HepG2 (cell line): ENCODE measurements around the gene SNX21. TPM values are rescaled to one million over a fixed set of nuclear protein-coding genes. Genes with fewer than 3 reads are reported as not detected.

Experiments
- DR1 ChIP-seq: sonication (generic); formaldehyde crosslinking; IDR thresholded peaks from 2 replicates; pipeline ENCODE4 v1.8.0; 2021; ENCODE audit warnings: mild to moderate bottlenecking, missing genetic modification reagents, inconsistent platforms
- FIP1L1 ChIP-seq: fragments of 200-400 bp; formaldehyde crosslinking; IDR thresholded peaks from 2 replicates; pipeline ENCODE4 v1.6.1; 2018; ENCODE audit warnings: low read depth, mild to moderate bottlenecking, low read length, moderate library complexity, borderline replicate concordance; ENCODE audit not compliant: insufficient read depth
- GTF2F1 ChIP-seq: fragments of 150-350 bp; IDR thresholded peaks from 2 replicates; pipeline ENCODE4 v1.6.1; 2014; ENCODE audit warnings: low read length
- KDM3A ChIP-seq: IDR thresholded peaks from 2 replicates; pipeline ENCODE4 v1.6.1; 2018; ENCODE audit warnings: low read depth, missing compliant biosample characterization
- MED1 ChIP-seq: sonication (generic); formaldehyde crosslinking; IDR thresholded peaks from 2 replicates; pipeline ENCODE4 v1.4.0; 2020; ENCODE audit warnings: missing genetic modification reagents
- MXI1 ChIP-seq: IDR thresholded peaks from 3 replicates; pipeline ENCODE4 v1.6.1; 2012; ENCODE audit warnings: low read depth, low read length, inconsistent platforms, borderline replicate concordance
- SRSF9 ChIP-seq: fragments of 200-400 bp; formaldehyde crosslinking; IDR thresholded peaks from 2 replicates; pipeline ENCODE4 v1.6.1; 2018; ENCODE audit warnings: borderline replicate concordance, mild to moderate bottlenecking, low read depth, low read length; ENCODE audit not compliant: insufficient read depth, poor library complexity, severe bottlenecking
- THAP11 ChIP-seq: IDR thresholded peaks from 2 replicates; pipeline ENCODE4 v1.6.1; 2016; ENCODE audit warnings: missing biosample characterization, missing genetic modification reagents
- YY1 ChIP-seq: IDR thresholded peaks from 2 replicates; pipeline ENCODE4 v1.6.1; 2011; ENCODE audit warnings: low read length, low read depth, moderate library complexity, mild to moderate bottlenecking; ENCODE audit not compliant: insufficient read depth, insufficient replicate concordance
- ZBTB38 ChIP-seq: sonication (generic); formaldehyde crosslinking; IDR thresholded peaks from 2 replicates; pipeline ENCODE4 v1.5.1; 2020; ENCODE audit warnings: mild to moderate bottlenecking, missing genetic modification reagents
- ZNF263 ChIP-seq: sonication (generic); formaldehyde crosslinking; IDR thresholded peaks from 2 replicates; pipeline ENCODE4 v1.4.0; 2020; ENCODE audit warnings: missing genetic modification reagents
- ZNF883 ChIP-seq: sonication (generic); formaldehyde crosslinking; IDR thresholded peaks from 2 replicates; pipeline ENCODE4 v1.5.1; 2020; ENCODE audit warnings: mild to moderate bottlenecking, missing genetic modification reagents; ENCODE audit errors: not compliant biosample characterization
- polyA plus RNA-seq, 8 experiments: library from polyadenylated mRNA; depleted of rRNA in 3 of 8; stranded (reverse) in 7 of 8; unstranded in 1 of 8; fragments of >200 nt; fragmentation: Illumina TruSeq in 4 of 8; extraction: Trizol in 4 of 8; gene quantifications; 2 replicates each; pipeline versions ENCODE4 v1.2.1 to v1.2.3, GENCODE V29; 2011 to 2016; ENCODE audit warnings: low read depth in 4 of 8, missing spikeins in 1 of 8, mixed read lengths in 1 of 8; ENCODE audit not compliant: insufficient read depth in 1 of 8
- total RNA-seq, 5 experiments: library from RNA; depleted of rRNA; stranded (reverse); fragments of >200 nt; fragmentation: Illumina TruSeq; extraction: Trizol; gene quantifications; 2 replicates each; pipeline ENCODE4 v1.2.3, GENCODE V29; 2016; ENCODE audit warnings: low read depth in 1 of 5
- TF ChIP-seq, protein P1 (sequence below): sonication (generic); formaldehyde crosslinking; IDR thresholded peaks from 2 replicates; pipeline ENCODE4 v1.8.0; 2022; ENCODE audit warnings: mild to moderate bottlenecking, missing genetic modification reagents, moderate library complexity
- TF ChIP-seq, protein P2 (sequence below): sonication (generic); formaldehyde crosslinking; IDR thresholded peaks from 2 replicates; pipeline ENCODE4 v1.4.0; 2020; ENCODE audit warnings: missing genetic modification reagents, borderline replicate concordance
- TF ChIP-seq, protein P3 (sequence below): sonication (generic); formaldehyde crosslinking; IDR thresholded peaks from 2 replicates; pipeline ENCODE4 v1.5.1; 2020; ENCODE audit warnings: missing genetic modification reagents, mild to moderate bottlenecking, borderline replicate concordance
- TF ChIP-seq, protein P4 (sequence below): sonication (generic); formaldehyde crosslinking; IDR thresholded peaks from 2 replicates; pipeline ENCODE4 v1.5.0; 2020; ENCODE audit warnings: missing genetic modification reagents
- TF ChIP-seq, protein P5 (sequence below), 2 experiments: IDR thresholded peaks; 2 replicates each; pipeline ENCODE4 v1.6.1; 2011 to 2012; ENCODE audit warnings: low read length in 2 of 2, borderline replicate concordance in 1 of 2, low read depth in 1 of 2, mild to moderate bottlenecking in 1 of 2, moderate library complexity in 1 of 2

SNX21 gene
- total and polyA plus RNA-seq, 2 of the 13 experiments (the other 11 are each of a cell fraction or from before 2014, with no cell fraction given), result 7.7 to 12.8 TPM

DNA sequence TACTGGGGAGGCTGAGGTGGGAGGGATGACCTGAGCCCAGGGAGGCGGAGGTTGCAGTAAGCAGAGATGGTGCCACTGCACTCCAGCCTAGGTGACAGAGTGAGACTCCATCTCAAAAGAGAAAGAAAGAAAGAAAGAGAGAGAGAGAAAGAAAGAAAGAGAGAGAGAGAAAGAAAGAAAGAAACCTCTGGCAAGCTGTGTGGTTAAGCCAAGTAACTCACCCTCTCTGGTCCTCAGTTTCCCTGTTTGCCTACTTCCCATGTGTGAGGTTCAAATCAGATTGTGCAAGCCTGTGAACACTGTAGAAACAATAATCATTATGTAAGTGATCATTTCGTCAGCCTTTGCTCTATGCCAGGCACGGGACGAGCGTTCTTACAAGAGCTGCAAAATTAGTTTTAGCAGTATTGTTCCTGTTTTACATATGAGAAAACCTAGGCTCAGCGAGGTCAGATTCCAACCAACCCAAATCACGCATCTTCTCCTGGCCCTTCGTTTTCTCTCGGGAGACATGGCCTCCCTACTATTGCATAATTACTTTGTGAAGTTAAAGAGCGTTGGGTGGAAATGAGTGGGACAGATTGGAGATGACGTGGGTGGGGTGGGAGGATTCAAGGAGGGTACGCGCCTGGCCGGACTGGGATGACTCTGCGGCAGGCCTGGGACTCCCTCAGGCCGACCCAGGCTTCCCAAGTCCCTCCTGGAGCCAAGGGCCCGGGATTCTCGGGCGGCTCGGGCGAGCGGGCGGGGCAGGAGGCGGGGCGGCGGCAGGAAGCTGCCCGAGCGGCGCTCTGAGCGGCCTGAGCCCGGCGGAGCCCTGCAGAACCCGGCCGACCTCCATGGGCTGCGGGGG, at the start of gene SNX21 (continued):
- no peak; the same call in 1 of the 2 replicates for TF ChIP-seq KDM3A (CRISPR knock-in tag)
- TF ChIP-seq, protein P1, sequence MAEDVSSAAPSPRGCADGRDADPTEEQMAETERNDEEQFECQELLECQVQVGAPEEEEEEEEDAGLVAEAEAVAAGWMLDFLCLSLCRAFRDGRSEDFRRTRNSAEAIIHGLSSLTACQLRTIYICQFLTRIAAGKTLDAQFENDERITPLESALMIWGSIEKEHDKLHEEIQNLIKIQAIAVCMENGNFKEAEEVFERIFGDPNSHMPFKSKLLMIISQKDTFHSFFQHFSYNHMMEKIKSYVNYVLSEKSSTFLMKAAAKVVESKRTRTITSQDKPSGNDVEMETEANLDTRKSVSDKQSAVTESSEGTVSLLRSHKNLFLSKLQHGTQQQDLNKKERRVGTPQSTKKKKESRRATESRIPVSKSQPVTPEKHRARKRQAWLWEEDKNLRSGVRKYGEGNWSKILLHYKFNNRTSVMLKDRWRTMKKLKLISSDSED, result no peak
- peak; percentile 95 for TF ChIP-seq ZNF263 (CRISPR knock-in tag)
- TF ChIP-seq ZNF883 (CRISPR knock-in tag), result no peak
- TF ChIP-seq, protein P2, sequence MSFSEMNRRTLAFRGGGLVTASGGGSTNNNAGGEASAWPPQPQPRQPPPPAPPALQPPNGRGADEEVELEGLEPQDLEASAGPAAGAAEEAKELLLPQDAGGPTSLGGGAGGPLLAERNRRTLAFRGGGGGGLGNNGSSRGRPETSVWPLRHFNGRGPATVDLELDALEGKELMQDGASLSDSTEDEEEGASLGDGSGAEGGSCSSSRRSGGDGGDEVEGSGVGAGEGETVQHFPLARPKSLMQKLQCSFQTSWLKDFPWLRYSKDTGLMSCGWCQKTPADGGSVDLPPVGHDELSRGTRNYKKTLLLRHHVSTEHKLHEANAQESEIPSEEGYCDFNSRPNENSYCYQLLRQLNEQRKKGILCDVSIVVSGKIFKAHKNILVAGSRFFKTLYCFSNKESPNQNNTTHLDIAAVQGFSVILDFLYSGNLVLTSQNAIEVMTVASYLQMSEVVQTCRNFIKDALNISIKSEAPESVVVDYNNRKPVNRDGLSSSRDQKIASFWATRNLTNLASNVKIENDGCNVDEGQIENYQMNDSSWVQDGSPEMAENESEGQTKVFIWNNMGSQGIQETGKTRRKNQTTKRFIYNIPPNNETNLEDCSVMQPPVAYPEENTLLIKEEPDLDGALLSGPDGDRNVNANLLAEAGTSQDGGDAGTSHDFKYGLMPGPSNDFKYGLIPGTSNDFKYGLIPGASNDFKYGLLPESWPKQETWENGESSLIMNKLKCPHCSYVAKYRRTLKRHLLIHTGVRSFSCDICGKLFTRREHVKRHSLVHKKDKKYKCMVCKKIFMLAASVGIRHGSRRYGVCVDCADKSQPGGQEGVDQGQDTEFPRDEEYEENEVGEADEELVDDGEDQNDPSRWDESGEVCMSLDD (CRISPR knock-in tag), result no peak; the same call in 1 of the 2 replicates
- TF ChIP-seq GTF2F1, result no peak
- peak; percentile 55 for TF ChIP-seq THAP11 (CRISPR knock-in tag)
- TF ChIP-seq DR1 (CRISPR knock-in tag), result peak; percentile 38; the same call in 1 of the 2 replicates
- TF ChIP-seq MED1 (CRISPR knock-in tag), result peak; percentile 53
- TF ChIP-seq, protein P3, sequence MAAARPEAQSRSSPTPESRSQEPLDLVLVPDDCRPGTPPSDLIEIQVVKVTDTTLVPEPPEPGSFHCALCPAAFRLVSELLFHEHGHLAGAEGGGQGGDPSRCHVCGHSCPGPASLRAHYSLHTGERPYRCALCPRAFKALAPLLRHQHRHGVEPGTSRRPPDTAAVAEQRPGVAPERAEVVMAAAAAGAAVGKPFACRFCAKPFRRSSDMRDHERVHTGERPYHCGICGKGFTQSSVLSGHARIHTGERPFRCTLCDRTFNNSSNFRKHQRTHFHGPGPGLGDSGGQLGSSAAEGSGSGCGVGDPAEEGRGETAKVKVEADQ (CRISPR knock-in tag), result peak; percentile 77; the same call in 1 of the 2 replicates
- TF ChIP-seq MXI1, result no peak; the same call in 2 of the 3 replicates
- TF ChIP-seq, protein P4, sequence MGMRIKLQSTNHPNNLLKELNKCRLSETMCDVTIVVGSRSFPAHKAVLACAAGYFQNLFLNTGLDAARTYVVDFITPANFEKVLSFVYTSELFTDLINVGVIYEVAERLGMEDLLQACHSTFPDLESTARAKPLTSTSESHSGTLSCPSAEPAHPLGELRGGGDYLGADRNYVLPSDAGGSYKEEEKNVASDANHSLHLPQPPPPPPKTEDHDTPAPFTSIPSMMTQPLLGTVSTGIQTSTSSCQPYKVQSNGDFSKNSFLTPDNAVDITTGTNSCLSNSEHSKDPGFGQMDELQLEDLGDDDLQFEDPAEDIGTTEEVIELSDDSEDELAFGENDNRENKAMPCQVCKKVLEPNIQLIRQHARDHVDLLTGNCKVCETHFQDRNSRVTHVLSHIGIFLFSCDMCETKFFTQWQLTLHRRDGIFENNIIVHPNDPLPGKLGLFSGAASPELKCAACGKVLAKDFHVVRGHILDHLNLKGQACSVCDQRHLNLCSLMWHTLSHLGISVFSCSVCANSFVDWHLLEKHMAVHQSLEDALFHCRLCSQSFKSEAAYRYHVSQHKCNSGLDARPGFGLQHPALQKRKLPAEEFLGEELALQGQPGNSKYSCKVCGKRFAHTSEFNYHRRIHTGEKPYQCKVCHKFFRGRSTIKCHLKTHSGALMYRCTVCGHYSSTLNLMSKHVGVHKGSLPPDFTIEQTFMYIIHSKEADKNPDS (CRISPR knock-in tag), result no peak
- TF ChIP-seq, protein P5, sequence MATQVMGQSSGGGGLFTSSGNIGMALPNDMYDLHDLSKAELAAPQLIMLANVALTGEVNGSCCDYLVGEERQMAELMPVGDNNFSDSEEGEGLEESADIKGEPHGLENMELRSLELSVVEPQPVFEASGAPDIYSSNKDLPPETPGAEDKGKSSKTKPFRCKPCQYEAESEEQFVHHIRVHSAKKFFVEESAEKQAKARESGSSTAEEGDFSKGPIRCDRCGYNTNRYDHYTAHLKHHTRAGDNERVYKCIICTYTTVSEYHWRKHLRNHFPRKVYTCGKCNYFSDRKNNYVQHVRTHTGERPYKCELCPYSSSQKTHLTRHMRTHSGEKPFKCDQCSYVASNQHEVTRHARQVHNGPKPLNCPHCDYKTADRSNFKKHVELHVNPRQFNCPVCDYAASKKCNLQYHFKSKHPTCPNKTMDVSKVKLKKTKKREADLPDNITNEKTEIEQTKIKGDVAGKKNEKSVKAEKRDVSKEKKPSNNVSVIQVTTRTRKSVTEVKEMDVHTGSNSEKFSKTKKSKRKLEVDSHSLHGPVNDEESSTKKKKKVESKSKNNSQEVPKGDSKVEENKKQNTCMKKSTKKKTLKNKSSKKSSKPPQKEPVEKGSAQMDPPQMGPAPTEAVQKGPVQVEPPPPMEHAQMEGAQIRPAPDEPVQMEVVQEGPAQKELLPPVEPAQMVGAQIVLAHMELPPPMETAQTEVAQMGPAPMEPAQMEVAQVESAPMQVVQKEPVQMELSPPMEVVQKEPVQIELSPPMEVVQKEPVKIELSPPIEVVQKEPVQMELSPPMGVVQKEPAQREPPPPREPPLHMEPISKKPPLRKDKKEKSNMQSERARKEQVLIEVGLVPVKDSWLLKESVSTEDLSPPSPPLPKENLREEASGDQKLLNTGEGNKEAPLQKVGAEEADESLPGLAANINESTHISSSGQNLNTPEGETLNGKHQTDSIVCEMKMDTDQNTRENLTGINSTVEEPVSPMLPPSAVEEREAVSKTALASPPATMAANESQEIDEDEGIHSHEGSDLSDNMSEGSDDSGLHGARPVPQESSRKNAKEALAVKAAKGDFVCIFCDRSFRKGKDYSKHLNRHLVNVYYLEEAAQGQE (IDR thresholded peaks at IDR 0.05; ENCODE audit: borderline replicate concordance in 1 of 2, low read depth in 1 of 2, low read length in 2 of 2), result no peak; a peak in 1 of 4 replicates
- no peak for TF ChIP-seq FIP1L1
- TF ChIP-seq YY1, result peak; percentile 81
- no peak for TF ChIP-seq ZBTB38 (CRISPR knock-in tag)
- TF ChIP-seq SRSF9, result no peak
